Globus pallidus (tissue), 1 donor: ENCODE results near the gene CS.
"Not testable (repeated sequence)": the region's sequence is repeated elsewhere in the genome, so short reads cannot be mapped to it uniquely, and the experiment has no call there.

Source experiments
- DNase-seq: peaks from one replicate; pipeline ENCODE4 v3.0.0-alpha.2; 2015; ENCODE audit warnings: low spot score

Gene CS

DNA sequence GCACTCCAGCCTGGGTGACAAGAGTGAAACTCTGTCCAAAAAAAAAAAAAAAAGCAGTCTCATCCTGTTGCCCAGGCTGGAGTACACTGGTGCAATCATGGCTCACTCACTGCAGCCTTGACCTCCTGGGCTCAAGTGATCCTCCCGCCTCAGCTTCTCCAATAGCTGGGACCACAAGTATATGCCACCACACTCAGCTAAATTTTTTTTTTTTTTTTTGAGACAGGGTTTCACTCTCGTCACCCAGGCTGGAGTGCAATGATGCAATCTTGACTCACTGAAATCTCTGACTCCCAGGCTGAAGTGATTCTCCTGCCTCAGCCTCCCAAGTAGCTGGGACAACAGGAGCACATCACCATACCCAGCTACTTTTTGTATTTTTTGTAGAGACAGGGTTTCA, 20.9 kb upstream of the CS start:
- DNase-seq, result no peak

DNA sequence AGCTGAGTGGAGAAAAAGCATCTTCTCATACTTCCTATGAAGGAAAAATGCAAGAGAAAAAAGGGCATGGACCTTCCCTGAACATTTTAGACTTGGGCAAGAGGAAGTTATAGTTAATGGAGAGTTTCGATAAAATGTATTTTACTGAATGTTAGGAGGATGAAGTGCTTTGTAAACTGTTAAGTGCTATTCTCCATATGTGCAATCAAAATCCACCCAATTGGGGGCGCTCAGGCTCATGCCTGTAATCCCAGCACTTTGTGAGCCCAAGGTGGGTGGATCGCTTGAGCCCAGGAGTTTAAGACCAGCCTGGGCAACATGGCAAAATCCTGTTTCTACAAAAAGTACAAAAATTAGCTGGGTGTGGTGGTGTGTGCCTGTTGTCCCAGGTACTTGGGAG, 17.5 kb upstream of the CS start:
- DNase-seq, result no peak

DNA sequence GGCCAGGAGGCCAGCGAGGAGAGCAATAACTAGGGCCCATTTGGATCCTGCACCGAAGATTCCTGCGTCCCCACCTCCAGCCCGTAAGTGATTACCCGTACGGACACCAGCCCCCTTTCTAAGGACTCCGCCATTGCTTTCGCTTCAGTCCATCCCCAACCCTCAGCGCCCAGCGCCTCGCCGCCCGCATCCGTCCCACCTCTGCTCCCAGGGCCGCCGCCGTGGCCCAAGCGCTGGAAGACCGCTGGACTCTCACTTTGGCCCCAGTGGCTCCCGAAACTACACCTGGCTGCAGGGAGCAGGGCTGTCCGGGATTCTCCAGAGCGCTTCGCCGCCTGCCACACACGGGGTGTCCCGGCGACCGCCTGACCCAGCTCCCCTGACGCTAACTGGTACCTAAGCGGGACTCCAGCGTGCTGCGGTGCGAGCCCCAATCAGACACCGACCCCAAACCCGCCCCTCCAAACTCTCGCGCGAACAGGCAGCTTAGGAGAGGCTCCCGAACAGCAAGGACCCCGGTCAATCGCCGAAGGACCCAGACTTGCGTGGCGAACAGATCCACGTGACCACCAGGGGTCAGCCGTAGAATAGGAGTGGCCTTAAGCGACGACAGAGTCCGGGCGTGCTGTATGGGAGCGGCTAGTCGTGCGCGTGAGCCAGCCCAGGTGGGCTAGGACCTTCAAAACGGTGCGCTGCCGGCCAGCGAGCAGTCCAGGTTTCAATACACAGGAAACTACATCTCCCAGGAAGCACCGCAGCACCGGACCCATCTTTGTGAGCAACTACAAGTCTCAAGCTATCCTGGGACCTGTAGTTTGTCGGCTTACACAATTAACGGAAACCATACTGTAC, 15.7 kb upstream of the CS start, which contains the start of gene CNPY2:
CNPY2 (minus strand) TSS at position 367 of the 852 bp plus-strand sequence. CDS start 771 bp downstream, outside the sequence.
- DNase-seq, result peak; percentile 95

DNA sequence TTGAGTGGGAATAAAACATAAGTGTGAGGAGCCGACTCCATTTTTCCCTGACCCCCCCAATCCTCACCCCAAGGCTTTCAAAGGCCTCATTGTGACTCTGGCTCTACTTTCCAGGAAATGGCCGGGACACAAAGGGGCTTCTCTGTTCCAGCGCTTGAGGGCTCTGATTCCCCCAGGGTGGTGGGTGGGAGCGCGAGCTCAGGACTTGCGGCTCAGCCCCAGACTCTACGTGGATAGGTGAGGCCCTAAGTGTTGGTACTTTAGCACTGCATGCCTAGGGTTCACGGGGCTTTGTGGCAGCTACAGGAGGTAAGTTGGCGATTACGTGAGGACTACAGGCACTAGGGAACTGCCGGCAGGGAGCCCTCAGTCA, 15.1 kb upstream of the CS start:
- DNase-seq, result peak; percentile 81

DNA sequence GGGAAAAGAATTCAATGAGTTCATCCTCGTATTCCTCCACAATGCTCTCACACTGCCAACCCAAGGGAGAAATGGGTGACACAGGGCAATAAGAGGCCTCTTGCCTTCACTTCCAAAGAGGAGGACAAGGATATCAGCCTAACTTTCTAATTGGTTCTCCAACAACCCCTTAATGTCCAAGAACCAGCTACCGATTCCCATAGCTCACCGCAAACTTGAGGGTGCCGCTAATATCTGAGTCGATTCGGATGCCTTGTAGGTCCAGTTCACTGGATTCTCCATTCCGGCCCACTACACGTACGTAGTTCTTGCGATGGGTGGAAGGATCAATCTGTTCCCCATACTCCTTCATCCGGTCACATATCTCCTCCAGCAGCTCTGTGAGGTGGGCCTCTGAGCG, 10.9 kb upstream of the CS start:
- no peak for DNase-seq

DNA sequence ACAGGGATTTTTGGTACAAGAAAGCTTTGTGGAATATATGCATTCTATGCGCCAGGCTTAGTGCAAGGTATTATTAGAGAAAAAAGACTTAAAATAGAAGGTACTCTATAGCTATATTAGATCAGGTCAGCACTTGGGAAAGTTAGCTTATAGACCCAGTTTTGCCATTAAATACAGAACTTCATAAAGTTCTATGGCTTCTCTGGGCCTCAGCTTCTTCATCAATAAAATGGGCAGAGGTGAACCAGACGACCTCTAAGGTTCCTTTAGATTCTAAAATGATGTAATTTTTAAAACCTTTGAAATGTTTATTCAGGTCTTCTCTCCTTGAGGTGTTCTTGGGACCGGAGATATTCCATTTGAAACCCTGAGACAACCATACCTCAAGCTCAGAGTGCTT, 8.6 kb upstream of the CS start:
- DNase-seq, result no peak

DNA sequence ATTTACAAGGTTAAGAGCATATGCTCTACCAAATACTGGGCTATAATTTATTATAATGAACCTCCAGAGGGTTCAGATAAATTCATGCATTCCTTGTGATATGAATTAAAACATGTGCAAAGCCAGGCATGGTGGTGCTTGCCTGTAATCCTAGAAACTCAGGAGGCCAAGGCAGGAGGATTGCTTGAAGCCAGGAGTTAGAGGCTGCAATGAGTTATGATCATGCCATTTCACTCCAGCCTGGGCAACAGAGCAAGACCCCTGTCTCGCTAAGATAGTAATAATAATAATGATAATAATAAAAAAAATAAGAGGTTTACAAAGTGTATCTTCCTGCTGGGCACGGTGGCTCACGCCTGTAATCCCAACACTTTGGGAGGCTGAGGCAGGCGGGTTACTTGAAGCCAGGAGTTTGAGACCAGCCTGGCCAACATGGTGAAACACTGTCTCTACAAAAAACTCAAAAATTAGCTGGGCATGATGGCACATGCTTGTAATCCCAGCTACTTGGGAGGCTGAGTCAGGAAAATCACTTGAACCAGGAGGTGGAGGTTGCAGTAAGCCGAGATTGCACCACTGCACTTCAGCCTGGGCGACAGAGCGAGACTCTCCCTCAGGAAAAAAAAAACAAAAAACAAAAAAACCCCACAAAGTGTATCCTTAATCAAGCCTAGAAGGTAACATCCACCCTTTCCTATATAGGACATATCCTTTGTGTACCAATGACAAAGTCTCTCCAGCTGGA, 7.3 kb upstream of the CS start:
- DNase-seq, result no peak

DNA sequence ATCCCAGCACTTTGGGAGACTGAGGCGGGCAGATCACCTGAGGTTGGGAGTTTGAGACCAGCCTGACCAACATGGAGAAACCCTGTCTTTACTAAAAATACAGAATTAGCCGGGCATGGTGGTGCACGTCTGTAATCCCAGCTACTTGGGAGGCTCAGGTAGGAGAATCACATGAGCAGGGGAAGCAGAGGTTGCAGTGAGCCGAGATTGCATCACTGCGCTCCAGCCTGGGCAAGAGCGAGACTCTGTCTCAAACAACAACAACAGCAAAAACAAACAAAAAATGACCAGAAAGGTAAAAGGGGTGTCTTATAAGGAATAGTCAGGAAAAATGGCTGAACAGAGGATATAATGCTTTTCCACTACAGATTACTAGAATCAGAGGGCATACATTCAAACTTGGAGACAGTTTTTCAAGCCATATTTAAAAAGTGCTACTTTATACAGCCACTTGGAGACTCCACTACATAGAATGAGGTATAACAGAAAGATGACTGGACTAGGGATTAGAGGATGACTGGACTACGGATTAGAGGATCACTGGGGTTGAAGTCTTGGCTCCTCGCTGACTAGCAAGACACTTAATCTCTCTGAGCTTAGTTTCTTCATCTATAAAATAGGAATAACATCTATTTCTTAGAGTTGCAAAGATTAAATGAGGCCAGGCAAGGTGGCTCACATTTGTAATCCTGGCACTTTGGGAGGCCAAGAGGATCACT, 4.9 kb upstream of the CS start:
- DNase-seq, result no peak

DNA sequence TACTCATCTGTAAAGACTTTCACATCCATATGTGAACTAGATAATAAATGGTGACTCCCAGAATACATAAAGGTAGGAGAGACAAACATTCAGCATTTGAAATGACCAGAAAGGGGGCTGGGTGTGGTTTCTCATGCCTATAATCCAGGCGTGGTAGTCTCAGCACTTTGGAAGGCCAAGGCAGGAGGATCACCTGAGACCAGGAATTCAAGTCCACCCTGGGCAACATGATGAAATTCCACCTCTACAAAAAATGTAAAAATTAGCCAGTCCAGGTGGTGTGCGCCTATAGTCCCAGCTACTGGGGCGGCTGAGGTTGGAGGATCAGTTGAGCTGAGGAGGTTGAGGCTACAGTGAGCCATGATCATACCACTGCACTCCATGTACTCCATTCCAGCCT, 4.1 kb upstream of the CS start:
- no peak for DNase-seq

DNA sequence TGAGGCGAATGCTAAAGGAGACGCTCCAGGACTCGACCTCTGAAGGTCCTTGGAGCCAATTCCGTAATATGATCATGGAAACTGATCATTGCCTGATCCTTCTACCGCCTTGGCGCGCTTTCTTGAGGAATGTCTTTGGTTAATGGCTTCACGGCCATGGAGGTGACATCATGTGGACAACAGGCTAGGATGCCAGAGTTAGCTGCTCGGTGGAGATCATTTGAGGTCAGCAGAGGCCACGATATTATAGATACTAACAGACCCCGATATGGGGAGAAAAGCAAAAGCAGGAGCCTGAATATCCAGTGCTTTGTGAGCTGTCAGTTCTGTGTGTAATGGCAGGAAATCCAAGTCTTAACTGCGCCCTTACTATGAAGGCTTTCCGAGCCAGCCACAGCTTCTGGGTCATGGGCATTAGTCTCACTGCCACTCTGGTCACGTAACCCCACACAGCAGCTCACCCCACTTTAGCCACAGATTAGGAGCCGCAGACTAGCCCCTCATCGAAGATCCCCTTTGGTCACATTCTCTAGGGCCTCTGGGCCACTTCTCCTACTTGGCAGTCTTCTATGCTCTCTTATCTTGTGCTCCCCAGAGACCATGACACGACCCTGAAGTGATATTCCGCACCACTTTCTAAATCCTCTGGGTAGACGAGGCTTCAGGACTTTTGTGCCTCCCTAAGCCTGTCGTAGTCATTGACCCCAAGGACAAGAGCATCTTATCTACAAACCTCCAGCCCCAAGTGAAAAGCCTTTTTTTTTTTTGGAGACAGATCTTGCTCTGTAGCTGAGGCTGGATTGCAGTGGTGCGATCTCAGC, 724 bp upstream of the CS start:
- DNase-seq, result no peak

DNA sequence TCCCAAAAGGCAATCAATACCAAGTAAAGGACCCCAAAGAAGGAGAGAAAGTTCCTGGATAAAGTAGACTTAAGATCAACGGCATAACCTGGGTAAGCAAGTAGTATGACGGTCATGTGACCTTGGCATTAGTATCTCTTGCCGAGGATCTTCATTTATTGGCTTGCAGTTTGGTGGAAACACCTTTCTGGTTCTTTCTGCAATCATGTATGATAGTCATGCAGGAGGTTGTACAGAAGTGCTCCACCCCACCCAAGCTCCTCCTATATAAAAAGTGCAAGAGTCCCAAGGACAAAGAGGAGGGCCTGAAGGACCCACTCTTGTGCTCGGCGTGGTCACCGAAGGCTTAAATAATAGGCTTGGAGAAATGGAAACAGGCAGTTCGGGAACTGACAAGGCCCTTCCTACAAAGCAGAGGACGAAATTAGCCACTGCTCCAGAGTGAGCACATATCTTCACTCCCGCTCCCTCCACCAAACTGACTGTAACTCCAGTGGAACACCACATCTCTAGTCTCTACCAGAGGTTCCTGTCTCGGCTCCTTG, 750 bp downstream of the CS start:
- no peak for DNase-seq

DNA sequence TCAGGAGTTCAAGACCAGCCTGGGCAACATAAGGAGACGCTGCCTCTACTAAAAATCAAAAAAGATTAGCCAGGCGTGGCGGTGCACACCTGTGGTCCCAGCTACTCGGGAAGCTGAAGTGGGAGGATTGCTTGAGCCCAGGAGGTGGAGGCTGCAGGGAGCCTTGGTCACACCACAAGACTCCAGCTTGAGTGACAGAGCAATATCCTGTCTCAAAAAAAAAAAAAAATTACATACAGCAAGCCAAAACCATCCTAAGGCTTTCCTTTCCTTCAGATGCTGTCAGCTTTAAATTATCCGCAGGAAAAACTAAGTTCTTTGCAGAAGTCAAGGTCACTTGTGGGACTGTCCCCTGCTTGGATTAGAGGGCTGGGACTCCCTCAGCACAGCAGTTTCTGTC, 1.3 kb downstream of the CS start:
- no peak for DNase-seq

DNA sequence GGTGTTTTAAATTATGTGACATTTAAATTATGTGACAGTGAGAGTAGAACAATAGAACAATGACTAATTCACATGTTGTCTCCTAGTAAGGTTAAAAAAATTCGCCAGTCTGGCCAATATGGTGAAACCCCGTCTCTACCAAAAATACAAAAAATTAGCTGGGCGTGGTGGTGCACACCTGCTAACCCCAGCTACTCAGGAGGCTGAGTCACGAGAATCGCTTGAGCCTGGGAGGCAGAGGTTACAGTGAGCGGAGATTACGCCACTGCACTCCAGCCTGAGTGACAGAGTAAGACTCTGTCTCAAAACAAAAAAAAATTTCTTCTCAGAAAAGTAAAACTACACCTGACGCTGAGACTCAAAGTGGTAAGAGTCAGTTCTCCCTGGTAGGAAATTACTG, 2.7 kb downstream of the CS start:
- no peak for DNase-seq

DNA sequence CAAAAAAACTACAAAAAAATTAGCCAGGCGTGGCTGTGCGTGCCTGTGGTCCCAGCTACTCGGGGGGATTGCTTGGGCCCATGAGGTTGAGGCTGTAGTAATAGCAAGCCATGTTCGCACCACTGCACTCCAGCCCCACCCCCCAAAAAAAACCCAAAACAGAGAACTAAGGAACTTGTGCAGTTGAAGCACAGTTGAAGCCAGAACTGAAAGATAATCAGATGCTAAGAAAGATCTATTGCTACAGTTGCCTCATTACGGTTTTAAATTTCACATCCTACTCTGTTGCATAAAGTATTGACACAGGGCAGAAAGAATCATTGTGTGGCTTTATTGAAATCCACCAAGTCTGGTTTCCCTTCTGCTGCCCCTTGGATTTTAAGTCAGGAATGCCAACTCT, 3.8 kb downstream of the CS start:
- no peak for DNase-seq

DNA sequence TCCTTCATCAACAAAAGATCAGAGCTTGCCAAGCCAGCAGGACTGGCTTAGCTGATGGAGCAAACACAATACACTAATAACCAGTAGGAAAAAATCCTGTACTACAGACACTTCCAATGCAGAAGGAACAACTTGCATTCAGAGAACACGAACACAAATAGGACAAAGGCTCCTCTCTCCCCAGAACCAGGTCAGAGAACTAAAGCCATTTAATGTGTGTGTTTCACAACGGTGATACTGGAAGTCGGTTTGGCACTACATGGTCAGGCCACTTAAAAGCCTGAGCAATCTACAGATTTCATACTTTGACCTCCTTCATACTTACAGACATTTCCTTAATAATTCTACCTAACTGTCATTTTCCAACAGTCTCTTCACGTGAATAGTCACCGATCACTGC, 6.3 kb downstream of the CS start:
- no peak for DNase-seq

DNA sequence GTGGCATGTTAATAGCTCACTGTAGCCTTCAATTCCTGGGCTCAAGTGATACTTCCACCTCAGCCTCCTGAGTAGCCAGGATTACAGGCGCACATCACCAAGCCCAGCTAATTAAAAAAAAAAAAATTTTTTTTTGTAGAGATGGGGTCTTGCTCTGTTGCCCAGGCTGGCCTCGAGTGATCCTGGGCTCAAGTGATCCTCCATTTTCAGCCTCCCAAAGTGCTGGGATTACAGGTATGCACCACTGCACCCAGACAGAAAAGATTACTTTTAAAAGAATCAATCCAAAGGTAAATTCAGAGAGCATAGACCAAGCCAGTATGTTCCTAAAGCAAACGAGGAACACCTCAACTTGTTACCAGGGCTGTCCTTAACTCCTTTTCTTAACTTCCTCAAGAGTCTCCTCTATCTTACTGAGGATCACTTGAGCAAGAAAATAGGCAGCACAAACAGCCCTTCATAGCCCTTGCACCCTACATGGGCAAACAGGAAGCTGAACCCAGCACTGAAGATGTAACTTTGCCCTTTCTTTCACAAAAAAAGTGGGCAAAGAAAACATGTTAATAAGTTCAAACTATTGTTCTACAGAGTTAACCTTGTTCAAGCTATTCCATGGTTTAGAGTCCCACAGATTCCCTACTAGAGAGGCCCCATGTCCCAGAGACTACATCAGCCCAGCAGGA, 11.3 kb downstream of the CS start:
- DNase-seq, result no peak

DNA sequence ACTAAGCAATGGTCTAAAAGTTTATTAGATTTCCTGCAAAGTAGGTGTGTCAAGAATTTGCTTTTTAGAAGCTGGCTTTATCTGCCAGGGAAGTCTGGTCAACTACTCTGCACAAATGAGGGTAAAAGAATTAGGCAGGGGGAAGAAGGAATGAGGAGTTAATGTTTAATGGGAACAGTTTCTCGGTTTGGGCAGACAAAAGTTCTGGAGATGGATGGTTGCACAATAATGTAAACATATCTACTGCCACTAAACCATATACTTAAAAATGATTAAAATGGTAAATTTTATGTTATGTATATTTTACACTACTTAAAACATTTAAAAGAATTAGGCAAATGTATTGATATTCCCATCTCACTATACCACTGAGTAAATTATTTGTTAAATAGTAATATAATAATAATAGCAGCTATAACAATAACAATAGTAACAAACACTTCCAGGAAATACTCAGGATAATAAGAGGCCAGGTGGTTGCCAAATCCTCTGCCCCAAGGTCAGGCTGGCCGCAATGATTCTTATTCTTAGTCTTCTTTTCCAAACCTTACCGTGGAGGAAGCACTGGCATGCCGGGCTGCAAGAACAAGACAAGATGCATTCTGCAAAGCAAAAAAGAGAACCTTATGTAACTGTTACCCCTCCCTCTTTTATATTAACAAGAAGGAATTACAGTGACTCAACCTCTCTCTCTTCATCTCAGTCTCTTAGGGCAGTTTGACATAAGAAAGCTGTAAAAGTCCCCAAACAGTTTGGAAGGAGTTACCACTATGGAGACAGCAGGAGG, 13.9 kb downstream of the CS start:
- no peak for DNase-seq

DNA sequence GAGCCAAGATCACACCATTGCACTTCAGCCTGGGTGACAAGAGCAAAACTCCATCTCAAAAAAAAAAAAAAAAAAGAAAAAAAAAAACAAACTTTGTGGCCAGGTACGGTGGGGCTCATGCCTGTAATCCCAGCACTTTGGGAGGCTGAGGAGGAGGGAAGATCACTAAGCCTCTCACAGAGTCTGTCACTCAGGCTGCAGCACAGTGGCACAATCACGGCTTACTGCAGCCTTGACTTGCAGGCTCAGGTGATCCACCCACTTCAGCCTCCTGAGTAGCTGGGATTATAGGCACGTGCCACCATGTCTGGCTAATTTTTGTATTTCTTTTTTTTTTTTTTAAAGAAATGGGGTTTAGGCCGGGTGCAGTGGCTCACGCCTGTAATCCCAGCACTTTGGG, 15.9 kb downstream of the CS start:
- DNase-seq, result not testable (repeated sequence)

DNA sequence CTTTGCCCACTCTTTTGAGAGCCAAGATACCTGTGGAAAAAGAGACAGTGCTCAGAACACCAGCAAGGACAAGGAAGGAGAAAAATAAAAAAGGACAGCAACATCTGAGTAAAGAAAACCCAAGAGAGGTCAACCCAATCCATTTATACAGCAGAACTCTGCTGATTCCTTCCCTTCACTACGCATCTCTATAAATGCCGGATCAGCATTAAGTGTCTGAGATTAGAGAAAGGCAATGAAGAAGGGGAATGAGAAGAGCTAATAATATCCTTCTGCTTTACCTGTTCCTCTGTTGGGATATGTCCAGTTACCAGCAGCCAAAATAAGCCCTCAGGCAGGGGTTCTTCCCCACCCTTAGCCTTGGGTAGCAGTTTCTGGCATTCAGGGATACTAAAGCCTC, 17.6 kb downstream of the CS start:
- no peak for DNase-seq

DNA sequence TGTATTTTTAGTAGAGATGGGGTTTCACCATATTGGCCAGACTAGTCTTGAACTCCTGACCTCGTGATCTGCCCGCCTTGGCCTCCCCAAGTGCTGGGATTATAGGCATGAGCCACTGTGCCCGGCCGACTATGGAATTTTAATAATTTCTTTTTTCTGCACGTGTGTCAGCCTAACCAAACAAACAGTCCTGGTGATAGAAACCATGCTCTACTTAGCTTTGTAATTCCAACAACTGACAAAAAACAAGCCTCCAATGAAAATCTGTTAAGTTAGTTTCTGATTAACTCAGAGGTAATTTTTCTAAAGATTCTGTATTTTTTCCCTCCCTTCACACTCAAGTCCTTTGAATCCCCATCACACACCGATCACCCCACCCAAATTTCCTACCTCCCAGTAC, 18.1 kb downstream of the CS start:
- no peak for DNase-seq
